ENCODE measurements around the gene SMIM35. TPM values are rescaled to one million over a fixed set of nuclear protein-coding genes. Genes with fewer than 3 reads are reported as not detected.

The SMIM35 gene
- total and polyA plus RNA-seq, 4 donors: 0.06 to 0.17 (median 0.11) TPM

DNA sequence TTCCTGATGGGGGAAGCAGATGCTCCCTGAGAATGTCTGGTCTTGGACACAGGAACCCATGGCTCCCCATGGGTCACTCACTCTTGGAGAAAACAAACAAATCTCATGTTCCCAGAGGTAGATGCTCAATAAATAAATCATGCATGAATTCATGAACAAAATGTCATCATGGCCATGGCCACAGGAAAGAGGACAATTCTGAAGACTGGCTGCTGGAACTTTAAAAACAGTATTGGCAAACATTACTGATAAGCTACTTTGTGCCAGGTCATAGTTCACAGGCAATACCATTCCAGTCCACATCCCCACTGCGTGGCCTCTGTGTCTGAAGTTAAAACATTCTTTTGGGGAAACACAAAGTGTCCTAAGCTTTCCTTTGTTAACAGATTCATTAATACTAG lies 9.2 kb upstream of the SMIM35 start:
- no peak for ATAC-seq (ENCODE audit: insufficient read depth, low FRiP score)
- Histone ChIP-seq H3K36me3 (ENCODE audit: control insufficient read depth in 4 of 4, insufficient read depth in 4 of 4, low read length in 4 of 4) (no peaks in the 10 kb centered on the region), H3K27ac (ENCODE audit: low read depth in 1 of 2, low read length in 1 of 2) (no peak overlapping the region), H3K9me3 (ENCODE audit: control insufficient read depth in 4 of 4, insufficient read depth in 3 of 4, low read length in 3 of 4) (no peaks in the 10 kb centered on the region), H3K9ac (ENCODE audit: insufficient read depth in 1 of 2, low read length in 2 of 2) (no peak overlapping the region), H3K4me1 (ENCODE audit: control insufficient read depth in 5 of 5, insufficient read depth in 5 of 5, low read length in 5 of 5) (peaks cover 0 to 3% (median 0%) of the 10 kb centered on the region in 5 donors), H3K4me3 (no peak overlapping the region), H3K27me3 (ENCODE audit: control insufficient read depth in 3 of 3, insufficient read depth in 3 of 3, low read length in 2 of 3) (peaks cover 0 to 3% (median 0%) of the 10 kb centered on the region in 3 donors)
- WGBS, 2 donors: 45 to 61% methylated on average over 1 of the region's 1 CpG
- DNase-seq: no peak
- no peak for TF ChIP-seq CTCF (IDR thresholded peaks at IDR 0.05; ENCODE audit: control extremely low read depth, extremely low read depth)

GRCh38 chr11:118095493-118095892 lies 8.7 kb upstream of the SMIM35 start:
- TF ChIP-seq CTCF (IDR thresholded peaks at IDR 0.05; ENCODE audit: control extremely low read depth, extremely low read depth): no peak

GRCh38 chr11:118092907-118093571 lies 6.3 kb upstream of the SMIM35 start:
- H3K4me1 ChIP-seq (ENCODE audit: control insufficient read depth in 5 of 5, insufficient read depth in 5 of 5, low read length in 5 of 5): no peaks in the 10 kb centered on the region
- no peak overlapping the region for H3K4me3 ChIP-seq
- ATAC-seq (ENCODE audit: insufficient read depth, low FRiP score): no peak
- no peak for DNase-seq
- H3K36me3 ChIP-seq (ENCODE audit: control insufficient read depth in 4 of 4, insufficient read depth in 4 of 4, low read length in 4 of 4): no peaks in the 10 kb centered on the region
- no peak for TF ChIP-seq CTCF (IDR thresholded peaks at IDR 0.05; ENCODE audit: control extremely low read depth, extremely low read depth)
- H3K9me3 ChIP-seq (ENCODE audit: control insufficient read depth in 4 of 4, insufficient read depth in 3 of 4, low read length in 3 of 4): peaks cover 0 to 5% (median 0%) of the 10 kb centered on the region in 4 donors
- WGBS, 2 donors: 69 to 91% methylated on average over 8 of the region's 8 CpGs
- no peak overlapping the region for H3K27ac ChIP-seq (ENCODE audit: low read depth in 1 of 2, low read length in 1 of 2)
- peaks cover 0 to under 1% (median 0%) of the 10 kb centered on the region in 3 donors for H3K27me3 ChIP-seq (ENCODE audit: control insufficient read depth in 3 of 3, insufficient read depth in 3 of 3, low read length in 2 of 3)
- H3K9ac ChIP-seq (ENCODE audit: insufficient read depth in 1 of 2, low read length in 2 of 2): no peak overlapping the region

More at GRCh38 chr11:118095493-118095892, 8.7 kb upstream of the SMIM35 start:
- H3K9ac ChIP-seq (ENCODE audit: insufficient read depth in 1 of 2, low read length in 2 of 2): no peak overlapping the region
- 72% methylated on average over 4 of the region's 4 CpGs for WGBS, 2 donors
- no peak overlapping the region for H3K4me3 ChIP-seq
- no peak overlapping the region for H3K27ac ChIP-seq (ENCODE audit: low read depth in 1 of 2, low read length in 1 of 2)
- no peaks in the 10 kb centered on the region for H3K9me3 ChIP-seq (ENCODE audit: control insufficient read depth in 4 of 4, insufficient read depth in 3 of 4, low read length in 3 of 4)
- peaks cover 0 to 3% (median 0%) of the 10 kb centered on the region in 3 donors for H3K27me3 ChIP-seq (ENCODE audit: control insufficient read depth in 3 of 3, insufficient read depth in 3 of 3, low read length in 2 of 3)
- DNase-seq (no peak), ATAC-seq (ENCODE audit: insufficient read depth, low FRiP score) (no peak)
- H3K36me3 ChIP-seq (ENCODE audit: control insufficient read depth in 4 of 4, insufficient read depth in 4 of 4, low read length in 4 of 4): no peaks in the 10 kb centered on the region
- peaks cover 0 to 3% (median 0%) of the 10 kb centered on the region in 5 donors for H3K4me1 ChIP-seq (ENCODE audit: control insufficient read depth in 5 of 5, insufficient read depth in 5 of 5, low read length in 5 of 5)

Data from lung (tissue), 12 donors.